Astrocyte (in vitro differentiated cells and primary cell): Measurements from ENCODE around the gene CDHR2.

Experiments used
- EZH2 ChIP-seq: IDR thresholded peaks from 2 replicates; pipeline ENCODE4 v1.6.1; 2012; ENCODE audit warnings: mild to moderate bottlenecking, low read length, inconsistent platforms; ENCODE audit not compliant: insufficient read depth
- TF ChIP-seq, protein P1 (sequence below): IDR thresholded peaks from 2 replicates; pipeline ENCODE4 v1.5.1; 2011; ENCODE audit warnings: low read depth, mild to moderate bottlenecking, inconsistent platforms, low read length, moderate library complexity; ENCODE audit not compliant: insufficient read depth

DNA sequence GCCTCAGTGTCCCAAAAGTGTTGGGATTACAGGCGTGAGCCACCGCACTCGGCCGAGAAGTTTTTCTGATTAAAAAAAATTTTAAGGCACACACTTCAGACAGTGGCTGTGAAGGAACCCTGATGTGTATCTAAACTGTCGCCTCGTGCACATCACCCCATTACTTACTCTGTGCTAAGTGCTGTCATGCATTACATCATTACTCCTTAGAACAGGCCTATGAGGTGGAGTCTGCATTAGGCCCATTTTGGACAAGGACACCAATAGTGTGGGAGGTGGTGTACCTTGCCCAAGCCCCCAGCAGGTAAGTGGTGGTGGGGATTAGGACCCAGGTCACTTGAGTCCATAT, 3.8 kb upstream of the CDHR2 start:
- TF ChIP-seq, protein P1, sequence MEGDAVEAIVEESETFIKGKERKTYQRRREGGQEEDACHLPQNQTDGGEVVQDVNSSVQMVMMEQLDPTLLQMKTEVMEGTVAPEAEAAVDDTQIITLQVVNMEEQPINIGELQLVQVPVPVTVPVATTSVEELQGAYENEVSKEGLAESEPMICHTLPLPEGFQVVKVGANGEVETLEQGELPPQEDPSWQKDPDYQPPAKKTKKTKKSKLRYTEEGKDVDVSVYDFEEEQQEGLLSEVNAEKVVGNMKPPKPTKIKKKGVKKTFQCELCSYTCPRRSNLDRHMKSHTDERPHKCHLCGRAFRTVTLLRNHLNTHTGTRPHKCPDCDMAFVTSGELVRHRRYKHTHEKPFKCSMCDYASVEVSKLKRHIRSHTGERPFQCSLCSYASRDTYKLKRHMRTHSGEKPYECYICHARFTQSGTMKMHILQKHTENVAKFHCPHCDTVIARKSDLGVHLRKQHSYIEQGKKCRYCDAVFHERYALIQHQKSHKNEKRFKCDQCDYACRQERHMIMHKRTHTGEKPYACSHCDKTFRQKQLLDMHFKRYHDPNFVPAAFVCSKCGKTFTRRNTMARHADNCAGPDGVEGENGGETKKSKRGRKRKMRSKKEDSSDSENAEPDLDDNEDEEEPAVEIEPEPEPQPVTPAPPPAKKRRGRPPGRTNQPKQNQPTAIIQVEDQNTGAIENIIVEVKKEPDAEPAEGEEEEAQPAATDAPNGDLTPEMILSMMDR: no peak
- no peak for TF ChIP-seq EZH2
